Breast epithelium (tissue), 3 donors: ENCODE measurements around the gene RCOR3.
"Not testable (repeated sequence)": the region's sequence is repeated elsewhere in the genome, so short reads cannot be mapped to it uniquely, and the experiment has no call there.

Experiments used
- CTCF ChIP-seq, 3 donors: fragments of 450-650 bp; IDR thresholded peaks; one replicate each; pipeline ENCODE4 v1.5.1; 2016 to 2017; ENCODE audit warnings: antibody characterized with exemption in 3 of 3, mild to moderate bottlenecking in 3 of 3, moderate library complexity in 3 of 3
- POLR2A ChIP-seq: fragments of 450-650 bp; IDR thresholded peaks from one replicate; pipeline ENCODE4 v1.6.1; 2016; ENCODE audit warnings: antibody characterized with exemption, mild to moderate bottlenecking, moderate library complexity

DNA sequence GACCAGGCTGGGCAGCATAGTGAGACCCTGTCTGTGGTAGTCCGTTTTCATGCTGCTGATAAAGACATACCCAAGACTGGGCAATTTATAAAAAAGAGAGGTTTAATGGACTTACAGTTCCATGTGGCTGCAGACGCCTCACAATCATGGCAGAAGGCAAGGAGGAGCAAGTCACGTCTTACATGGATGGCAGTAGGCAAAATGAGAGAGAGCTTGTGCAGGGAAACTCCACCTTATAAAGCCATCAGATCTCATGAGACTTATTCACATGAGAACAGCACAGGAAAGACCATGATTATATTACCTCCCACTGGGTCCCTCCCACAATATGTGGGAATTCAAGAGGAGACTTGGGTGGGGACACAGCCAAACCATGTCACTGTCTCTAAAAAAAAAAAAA is 92.9 kb downstream of the RCOR3 start:
- not testable (repeated sequence) for TF ChIP-seq CTCF (IDR thresholded peaks at IDR 0.05); POLR2A
